Right hindlimb (tissue), 1 donor: ENCODE data around the gene CTRB1.
"Not testable (repeated sequence)": the region's sequence is repeated elsewhere in the genome, so short reads cannot be mapped to it uniquely, and the experiment has no call there.

Experiments used
- DNase-seq: peaks from one replicate; pipeline ENCODE4 v3.0.0-alpha.2; 2018

The CTRB1 gene

DNA sequence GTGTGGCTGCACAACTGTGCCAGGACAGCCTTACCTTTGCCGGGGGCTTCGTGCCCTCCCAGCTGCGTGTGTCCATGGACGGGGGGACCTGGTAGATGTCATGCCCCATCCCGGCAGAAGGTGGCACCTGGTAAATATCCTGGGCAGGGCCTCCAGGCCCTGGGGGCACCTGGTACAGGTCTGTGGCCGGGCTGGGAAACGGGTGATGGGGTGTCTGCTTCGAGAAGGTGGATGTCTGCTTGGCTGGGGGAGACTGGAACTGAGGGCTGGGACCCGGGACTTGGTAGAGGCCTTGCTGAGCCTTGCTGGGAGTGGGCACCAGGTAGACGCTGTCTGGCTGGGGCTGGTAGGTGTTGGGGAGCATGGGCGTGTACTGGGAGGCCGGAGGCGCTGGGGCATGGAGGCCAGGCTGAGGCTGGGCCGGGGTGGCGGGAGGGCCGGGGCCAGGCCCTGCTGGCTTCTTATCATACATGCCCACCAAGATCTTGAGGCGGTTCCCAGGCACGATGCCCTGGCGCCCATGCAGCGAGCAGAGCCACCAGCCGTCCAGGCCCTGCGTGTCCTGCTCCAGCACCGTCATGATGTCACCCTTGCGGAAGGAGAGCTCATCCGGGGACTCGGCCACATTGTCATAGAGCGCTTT lies 23.8 kb downstream of the CTRB1 start:
- not testable (repeated sequence) for DNase-seq

DNA sequence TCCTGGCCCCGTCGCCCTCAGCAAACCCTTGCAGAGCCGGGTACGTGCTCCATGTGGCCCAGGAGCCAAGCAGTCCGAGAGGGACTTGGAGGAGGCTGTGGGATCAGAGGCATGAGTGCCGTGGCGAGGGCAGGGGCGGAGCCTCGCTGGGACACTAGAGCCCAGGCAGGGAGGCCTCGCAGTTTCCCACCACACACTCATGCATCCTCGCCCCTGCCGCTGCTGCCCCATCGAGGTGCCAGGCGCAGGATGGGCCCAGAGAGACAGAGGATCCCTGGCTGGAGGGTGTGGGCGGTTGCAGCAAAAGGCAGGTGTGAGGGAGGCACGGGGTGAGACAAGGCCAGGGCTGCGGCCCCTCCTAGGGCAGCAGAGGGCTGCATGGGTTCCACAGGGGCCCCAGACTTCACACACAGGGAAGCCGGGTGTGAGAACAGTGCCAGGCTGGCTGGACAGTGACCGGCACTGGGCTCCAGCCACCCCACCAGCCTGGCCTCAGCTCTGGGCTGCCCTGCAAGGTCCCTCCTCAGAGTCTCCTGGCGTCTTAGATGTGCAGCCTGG lies 25.0 kb downstream of the CTRB1 start:
- no peak for DNase-seq

DNA sequence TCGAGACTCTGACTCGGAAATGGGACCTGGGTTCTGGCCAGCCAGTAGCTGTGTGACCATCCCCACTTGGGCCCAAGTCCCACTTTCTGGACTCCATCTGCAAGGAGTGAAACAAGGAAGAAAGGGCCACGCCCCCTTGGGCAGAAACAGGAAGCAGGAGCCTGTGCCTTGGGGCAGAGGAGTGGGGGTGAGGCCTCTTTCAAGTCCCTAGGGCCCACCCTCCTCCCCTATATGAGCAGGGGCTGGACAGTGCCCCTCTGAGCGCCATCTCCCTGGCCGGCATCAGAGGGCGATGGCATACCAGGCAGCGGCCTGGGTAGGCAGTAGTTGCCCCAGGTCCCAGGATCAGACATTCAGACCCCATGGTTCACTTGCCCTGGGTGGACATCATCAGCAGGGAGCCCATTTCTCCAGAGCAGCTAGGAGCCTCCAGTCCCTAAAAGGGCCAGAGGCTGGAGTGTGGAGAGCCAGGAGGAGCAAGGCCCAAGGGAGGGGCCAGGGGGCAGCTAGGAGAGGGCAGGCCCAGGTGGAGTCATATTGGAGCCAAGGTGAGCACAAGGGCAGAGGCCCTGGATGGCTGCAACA lies 25.5 kb downstream of the CTRB1 start:
- no peak for DNase-seq

DNA sequence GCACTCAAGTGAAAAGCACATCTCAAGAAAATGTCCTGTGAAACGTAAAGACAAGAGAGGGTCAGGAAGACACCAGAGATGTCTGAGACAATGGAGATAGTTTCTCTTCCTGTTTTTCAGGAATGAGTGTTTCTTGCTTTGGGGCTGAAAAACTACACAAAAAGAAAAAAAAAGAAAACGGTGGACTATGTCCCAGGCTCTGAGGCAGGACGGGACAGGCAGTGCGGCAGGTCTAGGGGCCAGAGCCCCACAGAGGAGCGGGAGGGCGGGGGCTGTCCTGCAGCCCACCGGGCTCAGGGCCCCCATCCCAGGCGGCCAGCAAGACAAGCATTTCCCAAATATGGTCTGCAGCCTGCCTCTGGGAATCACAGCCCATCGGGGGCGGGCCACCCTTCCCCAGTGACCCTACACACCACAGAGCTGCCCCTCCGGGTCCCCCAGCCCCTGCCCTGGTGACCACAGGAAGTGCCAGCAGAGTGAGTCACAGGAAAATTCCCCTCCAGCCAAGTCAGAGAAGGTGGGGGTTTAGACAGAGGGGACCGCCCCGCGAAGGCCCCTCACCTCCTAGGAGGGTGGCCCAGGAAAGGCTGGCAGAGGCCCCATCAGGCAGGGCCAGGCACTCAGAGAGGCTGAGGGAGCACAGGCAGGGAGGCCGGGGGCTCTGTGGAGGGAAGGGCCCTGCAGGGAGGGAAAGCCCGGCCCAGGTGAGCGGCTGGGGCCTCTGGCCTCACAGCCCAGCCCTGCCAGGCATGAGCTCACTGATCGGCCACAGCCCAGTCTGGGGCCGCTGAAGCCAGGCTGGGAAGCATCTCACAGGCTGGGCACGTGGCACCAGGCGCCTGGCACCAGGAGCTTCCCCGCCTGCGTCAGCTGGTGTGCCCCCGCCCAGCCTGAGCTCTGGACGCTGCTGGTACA lies 26.3 kb downstream of the CTRB1 start:
- DNase-seq, result peak; percentile 93

DNA sequence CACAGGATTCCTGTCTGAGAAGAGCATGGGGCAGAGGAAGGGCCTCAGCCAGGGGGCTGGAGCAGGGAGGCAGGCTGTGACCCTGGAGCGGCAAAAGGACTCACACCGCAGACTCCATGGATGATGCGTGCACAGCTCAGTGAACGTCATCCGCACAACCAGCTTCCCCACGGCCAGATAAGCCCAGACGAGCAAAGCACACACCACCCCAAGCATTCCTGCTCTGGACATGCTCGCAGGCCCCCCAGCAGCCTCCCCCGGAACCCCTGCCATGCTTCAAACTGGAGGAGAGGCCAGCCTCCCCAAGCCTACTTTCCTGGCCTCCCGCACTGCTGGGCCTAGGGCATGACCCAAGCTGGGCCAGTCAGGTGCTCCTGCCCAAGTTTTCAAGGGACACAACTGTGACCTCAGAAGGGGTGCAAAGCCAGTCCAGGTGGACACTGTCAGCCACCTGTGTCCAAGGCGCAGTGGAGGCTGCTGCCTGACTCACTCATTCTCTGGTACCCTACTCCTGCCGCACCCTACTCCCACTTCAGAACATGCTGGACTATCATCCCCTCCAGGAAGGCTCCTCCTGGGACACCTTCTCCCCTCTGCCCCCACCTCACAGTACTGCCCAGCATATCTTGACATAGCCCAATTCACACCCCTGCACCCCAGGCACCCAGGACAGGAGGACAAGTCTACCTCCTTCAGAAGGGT lies 27.9 kb downstream of the CTRB1 start:
- DNase-seq, result no peak

DNA sequence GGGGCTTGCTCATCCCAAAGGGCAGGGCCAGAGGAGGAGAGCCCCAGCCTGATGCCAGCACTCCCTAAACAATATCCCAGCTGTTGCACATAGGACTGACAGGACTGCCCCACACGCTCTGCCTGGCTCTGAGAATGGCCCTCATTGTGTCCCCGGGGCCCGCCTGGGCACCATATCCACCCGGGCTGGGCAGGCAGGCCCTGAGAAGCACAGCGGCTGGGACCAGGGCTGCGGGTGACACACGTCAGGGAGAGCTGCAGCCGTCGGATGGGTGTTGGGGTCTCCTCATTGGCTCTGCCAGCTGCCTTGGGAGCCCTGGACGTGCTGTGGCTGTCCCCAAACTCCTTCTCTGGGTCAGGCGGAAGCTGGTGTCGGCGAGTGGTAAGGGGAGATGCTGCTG lies 28.5 kb downstream of the CTRB1 start:
- no peak for DNase-seq

DNA sequence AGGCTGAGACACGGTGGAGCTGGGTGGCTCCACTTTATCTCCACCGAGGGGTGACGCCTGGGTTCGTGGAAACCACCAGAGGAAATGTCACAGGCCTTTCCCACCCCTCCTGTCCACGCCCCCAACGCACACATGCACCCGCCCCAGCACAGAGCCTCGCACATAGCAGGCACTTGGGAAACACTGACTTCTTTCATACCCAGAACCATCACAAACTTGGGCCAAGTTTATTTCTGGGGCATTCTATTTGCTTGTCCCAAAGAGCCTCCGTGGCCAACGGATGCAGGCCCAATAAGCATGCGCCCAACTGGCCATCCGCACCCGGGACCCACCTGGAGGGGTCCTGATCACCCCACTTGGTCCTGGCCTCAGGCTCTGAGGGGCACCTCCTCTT lies 29.4 kb downstream of the CTRB1 start:
- DNase-seq, result peak; percentile 48

DNA sequence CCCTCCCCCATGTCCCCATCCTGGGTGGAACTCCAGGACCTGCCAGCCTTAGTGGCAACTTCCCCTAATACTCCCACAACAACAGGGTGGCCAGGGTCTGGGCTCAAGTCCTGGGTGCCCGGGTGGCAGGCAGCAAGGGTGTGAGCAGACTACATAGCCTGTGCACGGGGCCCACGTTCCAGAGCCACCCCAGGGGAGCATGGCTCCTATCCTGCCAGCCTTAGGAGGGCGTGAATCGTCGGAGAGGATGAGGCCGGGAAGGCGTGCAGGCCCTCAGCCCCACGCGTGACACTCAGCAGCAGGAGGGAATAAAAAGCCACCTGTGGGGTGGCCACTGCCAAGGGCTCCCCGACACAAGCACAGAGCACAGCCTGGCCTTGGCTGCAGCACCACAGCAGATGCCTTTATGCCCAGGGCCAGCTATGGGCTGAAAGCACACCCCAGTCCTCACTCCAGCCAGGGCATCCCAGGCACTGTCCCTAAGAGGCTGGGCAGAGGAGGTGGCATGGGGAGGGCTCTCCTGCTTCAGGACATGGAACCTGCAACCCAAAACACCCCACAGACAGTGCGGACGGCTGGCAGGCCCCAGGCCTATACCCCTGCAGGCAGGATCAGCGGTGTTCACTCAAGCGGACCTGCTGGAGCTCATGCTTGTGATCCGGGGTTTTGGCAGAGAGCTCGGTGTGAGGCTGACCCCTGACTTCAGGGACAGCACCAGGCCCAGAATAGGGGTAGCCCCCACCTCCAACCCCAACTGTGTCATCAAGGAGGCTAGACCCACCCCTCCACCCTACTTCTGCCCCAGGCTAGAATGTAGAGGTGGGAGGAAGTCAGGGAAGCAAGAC lies 30.0 kb downstream of the CTRB1 start:
- peak; percentile 17 for DNase-seq

DNA sequence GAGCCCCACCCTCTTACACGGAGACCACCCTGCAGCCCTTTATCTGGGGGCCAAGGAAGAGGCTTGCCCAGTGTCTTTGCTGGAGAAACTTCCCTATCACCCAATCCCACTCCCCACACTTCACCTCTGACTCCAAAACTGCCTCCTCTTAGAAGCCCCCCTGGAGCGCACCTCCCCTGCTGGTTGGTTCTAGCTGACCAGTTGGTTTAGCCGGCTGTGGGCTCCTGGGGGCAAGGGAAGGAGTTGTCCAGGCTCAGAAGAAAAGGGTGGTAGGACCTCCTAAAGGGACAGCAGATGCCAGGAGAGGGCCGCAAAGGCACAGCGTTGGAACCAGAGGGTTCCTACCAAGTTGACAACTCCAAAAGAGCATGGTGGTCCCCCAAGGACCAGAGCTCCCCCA lies 30.7 kb downstream of the CTRB1 start:
- no peak for DNase-seq

DNA sequence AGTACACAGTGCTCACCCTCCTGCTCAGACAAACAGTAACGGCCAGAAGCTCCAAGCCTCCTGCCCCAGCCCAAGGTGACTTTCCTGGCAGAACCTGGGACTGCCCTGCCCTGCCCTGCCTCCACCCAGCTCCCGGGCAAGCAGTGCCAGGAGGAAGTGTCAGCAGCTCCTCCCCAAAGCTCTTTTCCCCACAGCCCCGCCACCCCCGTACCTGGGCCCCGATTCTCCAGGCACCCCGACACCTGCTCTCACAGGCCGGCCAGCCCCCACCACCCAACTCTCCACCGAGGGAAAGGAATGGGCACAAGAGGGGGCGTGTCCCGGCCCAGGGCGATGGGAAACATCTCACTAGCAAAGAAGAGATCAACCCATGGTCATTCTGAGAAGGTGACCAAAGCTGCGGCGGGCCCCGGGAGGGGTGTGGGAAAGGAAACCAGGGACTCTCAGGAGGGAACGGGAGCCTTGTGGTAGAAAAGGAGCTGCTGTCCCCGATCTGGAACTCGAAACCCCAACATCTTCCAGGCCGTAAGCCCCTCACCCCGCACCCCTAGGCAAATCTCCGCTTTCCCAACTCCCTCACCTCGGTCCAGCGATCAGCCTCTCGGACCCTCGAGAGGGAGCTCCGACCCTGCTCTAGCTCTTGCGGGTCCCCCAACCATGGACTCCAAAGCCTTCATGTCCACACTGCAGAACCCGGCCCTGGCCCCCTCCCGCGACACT lies 31.5 kb downstream of the CTRB1 start:
- DNase-seq, result peak; percentile 30

DNA sequence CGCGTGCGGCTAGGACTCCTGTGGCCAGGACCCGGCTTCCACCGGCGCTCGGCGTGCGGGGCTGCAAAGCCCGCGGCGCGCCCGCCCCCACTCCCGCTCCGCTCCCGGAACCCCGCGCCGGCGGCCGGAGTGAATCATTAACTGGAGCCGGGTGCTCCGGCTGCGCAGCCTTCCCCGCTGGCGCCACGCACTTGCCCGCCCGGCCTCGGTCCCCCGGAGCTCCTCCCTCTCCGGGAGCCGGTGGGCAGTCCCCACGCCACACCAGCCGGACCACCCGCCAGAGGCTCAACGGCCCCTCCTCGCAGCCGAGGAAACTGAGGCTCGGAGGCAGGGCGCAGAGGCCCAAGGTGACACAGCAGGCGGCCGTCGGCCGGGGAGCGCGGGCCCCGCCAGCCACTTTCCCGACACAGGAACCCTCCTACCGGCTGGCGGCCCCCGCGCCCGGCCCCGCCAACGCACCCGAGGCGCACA lies 32.1 kb downstream of the CTRB1 start:
- peak; percentile 49 for DNase-seq

DNA sequence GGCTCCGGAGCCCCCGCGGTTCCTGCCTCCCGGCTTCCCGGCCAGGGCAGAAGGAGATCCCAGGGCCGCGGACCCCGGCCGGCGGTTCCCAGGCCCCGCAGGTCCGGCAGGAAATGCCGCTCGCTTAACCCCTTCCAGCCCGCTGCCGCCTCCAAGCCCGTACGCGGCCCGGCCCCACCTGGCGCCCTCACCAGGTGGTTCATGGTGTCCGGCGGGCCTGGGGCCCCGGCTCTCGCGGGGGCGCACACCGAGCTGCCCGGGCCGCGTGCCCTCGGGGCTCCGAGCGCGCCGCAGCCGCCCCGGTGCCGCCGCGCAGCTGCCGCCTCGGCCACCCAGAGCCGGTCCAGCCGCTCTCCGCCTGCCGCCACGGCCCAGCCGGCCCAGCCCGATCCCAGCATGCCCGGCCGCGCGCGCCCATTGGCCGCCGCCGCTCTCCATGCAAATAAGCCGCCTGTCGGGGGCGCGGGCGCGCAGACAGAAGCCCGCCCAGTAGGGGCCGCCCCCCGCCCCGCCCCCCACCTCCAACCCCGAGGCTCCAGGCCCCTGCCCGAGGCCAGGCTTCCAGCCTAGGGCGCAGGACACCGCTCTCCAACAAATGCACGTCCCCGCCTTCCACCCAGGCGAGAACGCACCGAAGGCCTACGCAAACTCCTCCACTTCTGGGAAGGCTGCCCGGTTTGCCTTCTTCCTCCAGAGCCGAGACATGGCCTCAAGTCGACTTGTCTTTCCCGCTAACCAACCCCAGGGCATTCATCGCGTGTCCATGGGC lies 32.7 kb downstream of the CTRB1 start, which contains the start of gene BCAR1:
Gene BCAR1 (minus strand): TSS at position 345 of the 769 bp plus-strand sequence. CDS start 142 bp downstream, at position 203.
- peak; percentile 95 for DNase-seq

DNA sequence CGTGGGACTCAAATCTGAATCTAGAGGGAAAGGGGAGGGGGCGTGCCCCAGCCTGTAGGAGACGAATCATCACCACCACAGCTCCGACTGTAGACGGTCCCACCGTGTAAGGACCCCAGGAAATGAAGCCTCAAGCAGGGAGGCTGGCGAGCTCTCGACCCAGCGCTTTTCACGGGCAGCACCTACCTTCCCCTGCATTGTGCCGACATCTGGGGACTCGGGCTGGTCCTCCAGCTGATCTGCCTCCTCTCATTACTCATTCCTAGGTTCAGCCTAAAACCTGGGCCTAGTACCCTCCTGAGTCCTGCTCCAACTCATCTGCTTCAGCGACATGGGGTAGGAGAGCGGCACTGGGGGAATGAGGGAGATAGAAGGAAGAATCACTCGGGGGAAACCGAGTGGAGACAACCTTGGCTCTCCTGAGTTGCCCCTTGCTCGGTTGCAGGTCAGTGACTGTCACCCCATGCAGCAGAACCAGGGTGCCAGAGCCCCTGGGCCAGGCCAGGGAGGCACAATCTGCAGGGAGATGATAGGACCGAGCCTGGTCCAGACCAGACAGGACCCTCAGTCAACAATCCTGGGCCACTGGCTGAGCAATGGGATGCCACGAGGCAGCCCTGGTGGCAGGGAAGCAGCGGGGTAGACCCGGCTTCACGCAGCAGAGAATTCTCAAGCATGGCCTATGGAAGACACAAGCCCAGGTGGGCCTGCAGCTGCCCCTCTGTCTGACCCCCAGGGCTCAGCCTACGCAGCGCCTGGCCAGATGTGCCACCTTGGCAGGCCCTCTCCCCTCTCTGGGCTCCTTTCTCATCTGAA lies 33.5 kb downstream of the CTRB1 start:
- peak; percentile 29 for DNase-seq

DNA sequence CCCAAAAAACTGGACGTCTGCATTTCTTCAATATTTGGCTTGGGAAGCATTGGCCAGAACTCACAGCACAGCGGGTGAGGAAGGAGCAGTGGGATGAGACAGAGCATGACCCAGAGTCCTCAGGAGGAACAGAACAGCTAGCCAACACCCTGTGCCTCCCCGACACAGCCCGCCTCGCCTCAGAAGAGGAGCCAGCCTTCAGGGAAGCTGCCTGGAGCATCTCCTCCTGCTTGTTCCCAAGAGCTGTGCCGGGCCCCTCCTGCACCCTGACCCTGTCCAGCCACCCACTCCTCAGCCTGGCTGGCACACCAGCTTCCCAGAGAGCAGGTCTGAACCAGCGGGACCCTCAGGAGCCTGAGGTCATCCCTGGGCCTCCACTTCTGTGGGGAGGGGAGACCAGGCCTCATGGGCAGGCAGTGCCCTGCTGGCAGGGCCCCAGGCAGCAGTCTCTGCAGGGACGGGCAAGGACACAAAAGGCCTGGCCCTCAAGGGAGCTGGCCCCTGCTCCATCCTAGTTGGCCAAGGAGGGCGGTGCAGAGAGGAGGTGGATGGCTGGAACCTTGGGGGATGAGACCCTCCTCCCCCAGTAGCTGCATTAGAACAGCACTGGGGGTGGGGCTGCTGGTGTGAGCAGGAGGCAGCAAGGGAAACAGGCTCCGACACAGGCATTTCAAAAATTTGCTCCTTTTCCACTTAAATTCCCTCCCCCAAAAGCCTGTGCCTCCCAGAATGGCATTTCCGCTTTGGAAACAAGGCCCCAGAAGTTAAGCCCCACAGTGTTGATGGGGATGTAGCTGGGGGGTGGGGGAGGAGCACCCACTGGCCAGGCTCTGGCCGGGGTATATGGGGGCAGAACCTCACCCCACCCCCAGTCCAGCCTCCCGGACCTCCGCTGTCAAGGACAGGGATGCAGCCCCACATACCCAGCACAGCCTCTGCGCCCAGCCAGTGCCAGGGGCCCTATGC lies 34.4 kb downstream of the CTRB1 start:
- peak; percentile 53 for DNase-seq

DNA sequence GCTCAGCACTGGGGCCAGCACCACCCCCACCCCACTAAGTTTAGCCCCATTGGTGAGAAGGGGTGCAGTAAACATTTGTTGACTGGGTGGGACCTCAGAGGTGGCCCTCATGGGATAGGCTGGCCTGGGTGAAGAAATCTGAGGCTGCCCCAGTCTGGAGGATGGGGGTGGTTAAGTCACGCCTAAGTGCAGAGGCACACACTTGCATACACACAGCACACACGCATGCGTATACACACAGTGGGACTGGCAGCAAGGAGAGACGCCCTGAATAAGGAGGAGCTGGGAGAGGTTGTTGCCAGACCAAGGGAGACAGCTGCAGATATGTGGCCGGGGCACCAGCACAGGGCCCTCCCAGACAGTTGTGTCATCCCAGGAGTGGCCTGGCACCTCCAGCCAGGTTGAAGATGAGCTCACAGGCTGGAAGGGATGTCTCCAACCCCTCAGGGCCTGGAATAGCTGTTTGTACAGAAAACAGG lies 35.6 kb downstream of the CTRB1 start:
- DNase-seq, result peak; percentile 57

DNA sequence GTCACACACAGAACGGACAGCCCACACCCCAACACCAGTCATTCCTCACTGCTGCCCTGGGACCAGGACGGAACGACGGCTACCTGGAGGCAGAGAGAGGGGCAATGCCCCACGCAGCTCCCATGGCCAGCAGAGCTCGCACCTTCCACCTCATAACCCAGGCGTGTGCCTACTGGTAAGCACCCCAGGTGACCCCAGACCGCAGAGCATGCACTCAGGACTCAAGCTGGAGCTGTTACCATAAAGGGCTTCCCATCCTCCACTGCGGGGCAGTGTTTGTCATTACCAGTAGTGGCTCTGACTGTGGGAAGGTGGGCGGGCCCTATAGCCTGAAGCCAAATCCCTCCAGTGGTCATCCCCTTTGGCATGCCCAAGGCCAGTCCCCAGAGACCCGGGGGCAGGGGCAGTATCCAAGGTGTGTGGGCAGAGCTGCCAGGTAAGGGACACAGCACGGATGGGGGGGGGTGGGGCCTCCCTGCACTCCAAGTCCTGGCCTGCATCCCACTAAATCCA lies 37.3 kb downstream of the CTRB1 start:
- DNase-seq, result no peak

DNA sequence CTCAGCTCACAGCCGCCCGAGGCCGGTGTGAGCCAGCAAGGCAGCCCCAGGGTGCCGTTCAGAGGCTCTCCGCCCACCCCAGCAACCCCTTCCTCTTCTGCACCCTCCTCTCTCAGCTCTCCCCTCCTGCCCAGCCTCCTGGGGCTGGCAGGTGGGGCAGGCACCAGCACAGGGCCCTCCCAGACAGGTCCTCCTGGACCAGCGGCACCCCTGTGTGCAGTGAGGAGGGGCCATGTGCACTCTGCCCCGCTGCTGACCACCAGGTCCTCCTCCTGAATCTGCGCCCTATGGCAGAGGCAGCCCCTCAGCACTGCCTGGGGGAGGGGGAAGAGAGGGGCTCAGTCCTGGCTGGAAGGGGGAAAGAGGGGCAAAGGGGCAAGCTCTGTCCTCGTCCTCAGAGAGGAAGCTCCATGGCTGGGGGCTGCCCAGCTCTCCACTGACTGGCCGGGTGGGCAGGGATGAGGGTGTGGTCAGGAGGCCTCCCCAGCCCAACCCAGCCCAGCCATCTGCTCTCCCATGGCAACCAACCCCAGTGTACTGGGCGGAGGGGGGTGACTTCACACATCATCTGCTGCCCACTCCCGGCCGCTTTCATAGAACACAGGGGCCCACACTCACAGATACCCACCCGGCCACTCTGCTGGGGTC lies 38.0 kb downstream of the CTRB1 start:
- peak; percentile 86 for DNase-seq
